Measurements from ENCODE around the gene INPP1.

GRCh38 chr2:190301032-190301431 lies 42.4 kb upstream of the INPP1 start:
- TF ChIP-seq CTCF (conservative IDR thresholded peaks at IDR 0.05; ENCODE audit: low read length) (no peak), EZH2phosphoT487 (IDR thresholded peaks at IDR 0.05; ENCODE audit: borderline replicate concordance) (no peak)

Data from Loucy (cell line).